Large intestine (tissue), 3 donors: ENCODE measurements around the gene HIGD1A. TPM values are rescaled to one million over a fixed set of nuclear protein-coding genes. Genes with fewer than 3 reads are reported as not detected.

Experiments
- DNase-seq, 2 donors: peaks; one replicate each; pipeline versions ENCODE4 v3.0.0 to v3.0.0-alpha.2; 2013
- H3K27ac ChIP-seq: one replicate; pipeline ENCODE4 v1.5.1; 2013; ENCODE audit warnings: low read length
- H3K27me3 ChIP-seq: 2 replicates; pipeline ENCODE4 v1.6.1; 2013; ENCODE audit warnings: low read length; ENCODE audit not compliant: control insufficient read depth, insufficient read depth
- H3K36me3 ChIP-seq: 2 replicates; pipeline ENCODE4 v1.6.1; 2013; ENCODE audit warnings: low read length; ENCODE audit not compliant: control insufficient read depth, insufficient read depth
- H3K4me1 ChIP-seq: one replicate; pipeline ENCODE4 v1.6.1; 2013; ENCODE audit warnings: low read length; ENCODE audit not compliant: control insufficient read depth, insufficient read depth
- H3K4me3 ChIP-seq: one replicate; pipeline ENCODE4 v1.5.1; 2013; ENCODE audit warnings: low read length
- H3K9me3 ChIP-seq: one replicate; pipeline ENCODE4 v1.6.1; 2013; ENCODE audit warnings: mild to moderate bottlenecking, low read depth, low read length, moderate library complexity; ENCODE audit not compliant: control insufficient read depth
- WGBS: methylation state at CpG from one replicate; pipeline ENCODE4 v1.1.5; 2013; ENCODE audit warnings: low lambda C conversion rate; ENCODE audit not compliant: insufficient coverage; 5-methylcytosine and 5-hydroxymethylcytosine counted together
- polyA plus RNA-seq: library from polyadenylated mRNA; unstranded; fragments of 120-200 nt; gene quantifications from one replicate; pipeline ENCODE4 v1.2.1, GENCODE V29; 2013

Gene HIGD1A
- polyA plus RNA-seq, 1 donor, result 119 TPM

DNA sequence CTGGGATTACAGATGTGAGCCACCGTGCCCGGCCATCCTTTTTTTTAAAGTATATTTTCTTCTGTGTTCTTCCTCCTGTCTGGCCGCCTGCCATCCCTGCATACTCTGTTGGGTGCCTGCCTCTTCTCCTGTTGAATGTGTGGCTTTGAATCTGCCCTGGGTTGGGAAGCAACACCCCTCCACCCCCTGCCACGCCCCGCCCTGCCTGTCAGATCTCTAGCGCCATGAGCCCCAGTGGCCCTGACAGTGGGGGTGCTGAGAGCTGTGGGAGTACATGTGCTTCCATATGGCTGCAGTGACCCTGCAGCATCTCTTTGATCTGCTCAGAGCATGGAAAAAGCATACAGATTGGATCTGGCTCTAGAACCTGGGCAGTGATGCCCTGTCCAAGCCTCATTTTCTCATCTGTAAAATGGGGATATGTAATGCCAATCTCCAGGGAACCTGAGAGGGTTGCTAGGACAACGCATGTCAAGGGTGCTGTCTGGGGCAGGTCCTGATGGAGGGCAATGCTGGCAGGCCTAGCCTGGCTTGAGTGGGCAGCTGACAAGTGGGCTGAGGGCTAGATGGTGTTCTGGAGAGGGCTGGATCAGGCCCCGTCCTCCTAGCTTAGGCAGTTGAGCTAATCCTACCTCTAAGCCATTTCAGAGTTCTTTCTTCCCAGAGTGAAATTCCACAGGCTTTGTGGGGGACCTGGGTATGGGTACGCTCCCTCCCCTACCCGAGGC lies 55.1 kb downstream of the HIGD1A start:
- WGBS, result no CpG with 5 or more reads among the region's 10 CpGs
- Histone ChIP-seq H3K36me3 (no peaks in the 10 kb centered on the region), H3K9me3 (no peaks in the 10 kb centered on the region), H3K4me3 (no peak overlapping the region), H3K27ac (no peak overlapping the region), H3K27me3 (no peaks in the 10 kb centered on the region), H3K4me1 (no peaks in the 10 kb centered on the region)
- no peak for DNase-seq

DNA sequence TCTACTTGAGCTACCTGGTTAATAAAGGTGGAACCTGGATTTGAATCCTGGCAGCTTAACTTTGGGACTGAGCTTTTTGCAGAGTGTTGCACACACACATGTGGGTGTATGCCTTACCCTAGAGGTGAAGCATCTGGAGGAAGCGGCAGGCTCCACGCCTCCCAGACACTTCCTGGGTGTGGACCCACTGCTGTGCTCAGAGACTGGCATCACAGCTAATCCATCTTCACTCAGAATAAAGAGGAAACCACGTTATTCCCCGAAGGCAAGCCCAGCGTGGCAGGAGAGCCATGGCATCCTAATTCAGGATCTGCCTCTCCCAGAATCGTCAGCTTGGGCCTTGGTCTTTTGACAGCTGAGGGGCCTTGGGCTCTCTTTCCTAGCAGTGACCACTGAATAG lies 56.7 kb downstream of the HIGD1A start:
- H3K4me3 ChIP-seq, result no peak overlapping the region
- WGBS, result no CpG with 5 or more reads among the region's 6 CpGs
- no peaks in the 10 kb centered on the region for H3K36me3 ChIP-seq
- H3K27ac ChIP-seq, result no peak overlapping the region
- no peaks in the 10 kb centered on the region for H3K9me3 ChIP-seq
- DNase-seq, result no peak
- H3K27me3 ChIP-seq, result no peaks in the 10 kb centered on the region
- no peaks in the 10 kb centered on the region for H3K4me1 ChIP-seq

DNA sequence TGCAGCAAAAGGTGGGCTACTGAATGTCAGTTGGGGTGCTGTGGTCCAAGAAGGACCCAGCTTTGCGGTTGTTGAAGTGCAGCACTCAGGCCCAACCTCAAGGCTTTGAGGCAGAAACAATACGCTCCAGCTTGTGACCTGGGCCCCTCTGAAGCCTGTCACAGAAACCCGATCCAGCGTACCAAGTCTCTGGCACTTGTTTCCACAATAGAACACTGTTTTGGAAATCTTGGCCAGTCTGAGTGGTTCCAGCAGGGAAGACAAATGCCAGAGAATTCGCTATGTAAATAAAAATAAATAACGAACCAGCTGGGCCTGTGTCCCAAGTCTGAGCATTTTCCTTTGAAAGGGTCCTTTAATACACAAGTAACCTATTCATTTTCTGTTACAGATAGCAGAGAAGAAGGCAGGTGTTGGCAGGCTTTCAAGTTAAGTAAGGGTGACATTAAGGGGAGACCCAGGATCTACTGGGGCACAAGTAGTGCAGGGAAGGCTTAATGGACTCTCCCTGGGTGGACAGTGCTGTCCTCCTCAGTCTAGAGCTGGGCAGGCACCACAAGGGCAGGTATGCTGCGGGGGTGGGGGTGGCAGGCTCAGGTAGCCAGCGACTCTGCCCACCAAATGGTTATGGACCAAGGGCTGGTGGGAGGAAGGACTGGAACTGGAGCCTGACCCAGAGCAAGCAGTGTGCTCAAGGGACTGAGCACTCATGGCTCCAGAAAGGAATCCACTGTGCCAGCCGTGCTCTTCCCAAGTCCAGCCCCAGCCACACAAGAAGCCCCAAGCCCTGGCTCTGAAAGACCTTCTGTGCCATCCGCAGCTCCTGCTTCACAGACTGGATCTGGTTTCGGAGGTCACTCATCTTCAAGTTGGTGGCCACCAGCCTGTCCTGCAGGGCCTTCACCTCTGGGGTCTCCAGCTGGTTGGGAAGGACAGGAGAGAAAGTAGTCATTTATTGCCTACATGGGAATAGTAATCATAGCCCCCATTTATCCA lies 57.5 kb downstream of the HIGD1A start:
- Histone ChIP-seq H3K36me3 (no peaks in the 10 kb centered on the region), H3K9me3 (no peaks in the 10 kb centered on the region), H3K27me3 (no peaks in the 10 kb centered on the region), H3K27ac (no peak overlapping the region), H3K4me1 (no peaks in the 10 kb centered on the region), H3K4me3 (no peak overlapping the region)
- peak in 1 of 2 donors; percentile 22 for DNase-seq
- no CpG with 5 or more reads among the region's 11 CpGs for WGBS

DNA sequence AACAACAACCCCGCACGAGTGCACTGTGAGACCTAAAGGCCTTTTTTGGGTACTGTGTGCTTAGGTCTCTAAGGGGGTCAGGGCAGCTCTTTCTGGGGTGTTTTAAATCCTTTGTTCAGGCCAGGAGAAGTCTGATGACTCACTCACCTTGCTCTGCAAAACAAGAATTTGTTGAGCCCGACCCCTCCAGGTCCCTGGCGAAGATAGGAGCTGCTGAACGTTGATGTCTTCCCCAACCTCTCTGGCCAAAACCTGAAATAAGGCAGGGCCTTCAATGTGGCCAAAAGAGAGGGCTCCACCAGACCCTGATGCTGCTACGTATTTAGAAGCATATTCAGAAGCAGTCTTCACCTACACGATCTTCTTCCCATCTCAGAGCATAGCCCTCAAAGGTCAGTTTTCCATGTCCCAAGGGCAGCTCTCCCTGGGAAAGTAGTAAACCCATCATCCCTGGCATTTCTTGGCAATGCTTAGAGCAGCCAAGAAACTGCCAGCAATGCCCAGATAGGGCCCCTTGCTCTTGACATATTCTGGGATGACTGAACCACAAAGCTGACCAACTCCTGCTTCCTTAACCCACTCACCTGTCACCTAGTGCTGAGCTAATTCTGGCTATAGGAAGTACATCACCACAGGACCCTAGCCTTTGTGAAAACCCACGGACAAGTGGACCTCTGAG lies 58.4 kb downstream of the HIGD1A start:
- H3K4me3 ChIP-seq, result no peak overlapping the region
- H3K36me3 ChIP-seq, result no peaks in the 10 kb centered on the region
- no peaks in the 10 kb centered on the region for H3K4me1 ChIP-seq
- H3K27me3 ChIP-seq, result no peaks in the 10 kb centered on the region
- WGBS, result no CpG with 5 or more reads among the region's 8 CpGs
- DNase-seq, result no peak
- no peak overlapping the region for H3K27ac ChIP-seq
- no peaks in the 10 kb centered on the region for H3K9me3 ChIP-seq

DNA sequence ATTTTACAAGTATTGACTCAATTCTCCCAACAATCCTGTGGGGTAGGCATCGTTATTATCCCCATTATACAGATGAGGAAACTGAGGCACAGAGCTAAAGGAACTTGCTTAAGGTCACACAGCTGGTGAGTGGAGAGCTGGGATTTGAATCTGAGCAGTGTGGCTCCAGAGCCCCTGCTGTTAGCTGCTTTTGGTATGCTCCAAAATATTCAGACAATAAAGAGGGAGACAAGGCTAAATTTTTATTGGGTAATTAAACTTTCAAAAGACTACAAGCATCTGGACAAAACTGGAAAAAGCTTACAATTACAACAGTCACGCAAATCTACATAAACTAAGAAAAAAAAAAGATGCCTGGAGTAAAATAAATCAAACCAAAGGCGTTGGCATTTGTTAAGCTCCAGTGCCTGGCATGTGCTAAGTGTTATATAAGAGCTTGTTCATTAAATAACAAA lies 59.0 kb downstream of the HIGD1A start:
- no peaks in the 10 kb centered on the region for H3K36me3 ChIP-seq
- 92% methylated on average over 2 of the region's 3 CpGs for WGBS
- no peaks in the 10 kb centered on the region for H3K9me3 ChIP-seq
- H3K4me3 ChIP-seq, result no peak overlapping the region
- no peak overlapping the region for H3K27ac ChIP-seq
- DNase-seq, result no peak
- no peaks in the 10 kb centered on the region for H3K27me3 ChIP-seq
- no peaks in the 10 kb centered on the region for H3K4me1 ChIP-seq

DNA sequence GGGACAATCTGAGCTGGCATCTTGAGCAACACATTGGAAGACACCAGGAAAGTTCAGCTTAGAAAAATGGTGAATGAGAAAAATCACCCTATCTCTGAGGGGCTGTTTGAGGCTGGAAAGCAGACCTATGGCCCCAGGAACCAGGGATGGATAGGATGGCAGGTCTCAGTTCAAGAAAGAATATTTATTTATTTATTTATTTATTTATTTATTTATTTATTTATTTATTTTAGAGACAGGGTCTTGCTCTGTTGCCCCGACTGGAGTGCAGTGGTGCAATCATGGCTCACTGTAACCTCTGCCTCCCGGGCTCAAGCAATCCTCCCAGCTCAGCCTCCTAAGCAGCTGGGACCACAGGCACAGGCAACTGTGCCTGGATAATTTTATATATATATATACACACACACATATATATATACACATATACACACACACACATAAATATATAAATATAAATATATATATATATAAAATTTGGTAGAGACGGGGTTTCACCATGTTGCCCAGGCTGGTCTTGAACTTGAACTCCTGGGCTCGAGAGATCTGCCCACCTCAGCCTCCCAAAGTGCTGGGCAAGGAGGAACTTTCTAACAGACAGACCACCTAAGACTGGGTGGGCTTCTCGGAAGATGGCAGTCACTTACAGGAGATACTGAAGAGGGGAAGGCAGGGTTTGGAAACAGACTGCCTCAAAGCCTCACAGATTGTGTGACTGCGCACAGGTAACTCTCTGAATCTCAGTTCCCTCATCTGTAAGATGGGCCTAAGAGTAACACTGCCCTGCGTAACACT lies 60.9 kb downstream of the HIGD1A start:
- no peak for DNase-seq
- no CpG with 5 or more reads among the region's 7 CpGs for WGBS
- no peaks in the 10 kb centered on the region for H3K27me3 ChIP-seq
- H3K27ac ChIP-seq, result no peak overlapping the region
- H3K9me3 ChIP-seq, result no peaks in the 10 kb centered on the region
- H3K4me3 ChIP-seq, result no peak overlapping the region
- H3K4me1 ChIP-seq, result no peaks in the 10 kb centered on the region
- H3K36me3 ChIP-seq, result no peaks in the 10 kb centered on the region

DNA sequence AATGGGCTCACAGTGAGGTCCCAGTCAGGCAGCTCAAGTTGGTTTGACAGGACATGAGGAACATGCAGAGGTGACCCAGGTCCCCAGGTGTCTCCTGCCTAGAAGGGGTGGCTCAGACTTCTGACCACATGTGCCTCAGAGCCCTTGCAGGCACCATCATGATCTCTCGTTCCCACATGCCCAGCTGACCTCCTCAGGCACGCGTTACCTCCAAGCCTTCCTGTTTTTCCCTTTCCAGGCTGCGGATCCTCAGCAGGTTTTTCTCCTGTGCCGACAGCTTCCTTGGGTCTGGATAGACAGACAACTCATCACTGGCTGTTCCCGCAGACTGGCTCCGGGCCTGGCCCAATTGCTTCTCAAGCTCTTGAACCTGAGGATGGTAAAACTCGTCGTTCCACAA lies 61.6 kb downstream of the HIGD1A start:
- no peaks in the 10 kb centered on the region for H3K27me3 ChIP-seq
- H3K36me3 ChIP-seq, result no peaks in the 10 kb centered on the region
- no peak overlapping the region for H3K27ac ChIP-seq
- H3K9me3 ChIP-seq, result no peaks in the 10 kb centered on the region
- no peak overlapping the region for H3K4me3 ChIP-seq
- DNase-seq, result no peak
- no peaks in the 10 kb centered on the region for H3K4me1 ChIP-seq
- WGBS, result no CpG with 5 or more reads among the region's 9 CpGs

DNA sequence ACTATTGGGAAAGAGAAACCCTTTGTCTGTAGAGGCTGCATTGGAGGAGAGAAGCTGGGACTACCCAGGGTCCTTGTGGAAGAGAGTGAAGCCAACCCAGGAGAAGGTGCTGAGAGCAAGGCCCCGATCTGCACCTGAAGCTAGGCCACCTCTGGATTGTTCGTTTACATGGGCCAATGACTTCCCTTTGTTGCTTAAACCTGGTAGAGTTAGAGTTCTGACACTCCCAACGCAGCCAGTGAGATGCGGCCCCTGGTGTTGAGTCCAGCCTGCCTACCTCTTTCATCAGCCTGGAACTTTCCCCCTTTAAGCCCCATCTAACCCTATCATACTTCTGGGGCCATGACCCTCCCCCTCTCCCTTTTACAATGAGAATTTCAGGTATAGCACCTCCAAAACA lies 62.0 kb downstream of the HIGD1A start:
- Histone ChIP-seq H3K27me3 (no peaks in the 10 kb centered on the region), H3K4me3 (no peak overlapping the region), H3K4me1 (no peaks in the 10 kb centered on the region), H3K27ac (no peak overlapping the region), H3K9me3 (no peaks in the 10 kb centered on the region), H3K36me3 (no peaks in the 10 kb centered on the region)
- no CpG with 5 or more reads among the region's 4 CpGs for WGBS
- no peak for DNase-seq

DNA sequence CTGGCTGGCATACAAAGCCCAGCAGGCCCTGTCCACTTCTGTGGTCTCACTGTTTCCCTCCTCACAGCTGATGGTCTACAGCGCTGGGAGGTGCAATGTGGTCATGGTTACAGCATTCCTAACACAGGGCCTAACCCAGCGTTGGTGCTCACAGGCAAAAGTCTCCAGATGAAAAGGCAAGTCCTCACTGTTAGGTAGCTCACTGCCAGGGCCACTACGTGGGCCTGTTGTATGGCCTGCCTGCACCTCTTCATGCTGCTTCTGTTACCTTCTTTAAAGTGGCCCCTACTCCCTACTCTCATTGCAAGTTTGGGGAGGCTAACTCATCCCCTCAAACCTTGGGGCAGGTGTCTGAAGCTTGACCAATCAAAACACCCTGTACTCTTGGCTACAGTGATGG lies 62.5 kb downstream of the HIGD1A start:
- no peak for DNase-seq
- Histone ChIP-seq H3K9me3 (no peaks in the 10 kb centered on the region), H3K4me3 (no peak overlapping the region), H3K27ac (no peak overlapping the region), H3K36me3 (no peaks in the 10 kb centered on the region), H3K4me1 (no peaks in the 10 kb centered on the region), H3K27me3 (no peaks in the 10 kb centered on the region)
- no CpG with 5 or more reads among the region's 3 CpGs for WGBS
